Astrocyte of the cerebellum (primary cell): Measurements from ENCODE around the gene GSTM1.
A peak's percentile ranks its signal among the peaks of the same experiment; 100 is the strongest.

Source experiments
- DNase-seq: peaks from one replicate; pipeline ENCODE4 v3.0.0-alpha.2; 2011; ENCODE audit warnings: low read depth
- H3K4me3 ChIP-seq: 2 replicates; pipeline ENCODE4 v1.5.1; 2011; ENCODE audit warnings: mild to moderate bottlenecking, low read depth, low read length, moderate library complexity
- CTCF ChIP-seq: IDR thresholded peaks from 2 replicates; pipeline ENCODE4 v1.5.1; 2012; ENCODE audit warnings: low read length, low read depth, moderate library complexity, mild to moderate bottlenecking; ENCODE audit errors: missing control alignments
- in situ Hi-C: cut with HindIII; loops from 2 replicates; pipeline ENCODE4 v1.10.0; 2017; ENCODE audit warnings: low sequenced_read_pairs

GSTM1 gene

GRCh38 chr1:109642626-109643025 lies 45.0 kb upstream of the GSTM1 start:
- H3K4me3 ChIP-seq: no peak overlapping the region
- in situ Hi-C loops: loop anchor here (10.0 kb wide), 3 partner anchors 108 to 362 kb away; partner anchors contain the start of genes EPS8L3 and GPR61
- no peak for DNase-seq
- no peak for TF ChIP-seq CTCF

GRCh38 chr1:109643385-109644230 lies 44.0 kb upstream of the GSTM1 start:
- in situ Hi-C loops: loop anchor here (10.0 kb wide), 3 partner anchors 109 to 361 kb away; partner anchors contain the start of genes EPS8L3 and GPR61
- no peak overlapping the region for H3K4me3 ChIP-seq
- no peak for DNase-seq
- TF ChIP-seq CTCF: peak; percentile 87

DNA sequence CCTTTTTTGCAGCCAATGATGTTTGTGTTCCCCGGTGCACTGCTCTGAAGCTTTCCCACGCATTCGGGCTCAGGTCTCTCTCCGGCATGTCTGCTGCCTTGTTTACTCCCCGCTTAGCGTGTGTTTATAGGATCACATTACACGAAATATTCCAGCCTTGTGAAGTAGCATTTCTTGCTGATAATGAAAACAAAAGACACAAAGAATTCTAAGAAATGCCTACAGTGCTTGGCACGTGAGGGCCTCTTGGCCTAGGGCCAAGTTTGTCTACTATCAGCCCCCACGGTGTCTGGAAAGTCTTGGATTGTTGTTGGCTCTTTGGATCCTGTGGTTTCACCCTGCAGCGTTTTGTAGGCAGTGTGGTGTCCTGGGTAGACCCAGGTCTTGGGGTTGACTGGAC lies 42.9 kb upstream of the GSTM1 start:
- in situ Hi-C loops: loop anchor here (10.0 kb wide), 3 partner anchors 110 to 360 kb away; partner anchors contain the start of genes EPS8L3 and GPR61
- no peak for TF ChIP-seq CTCF
- DNase-seq: no peak
- no peak overlapping the region for H3K4me3 ChIP-seq

- H3K4me3 ChIP-seq: peak overlapping the region; percentile 19
- TF ChIP-seq CTCF: no peak
- in situ Hi-C loops: loop anchor here (10.0 kb wide), 3 partner anchors 115 to 355 kb away; partner anchors contain the start of genes EPS8L3 and GPR61
- DNase-seq: no peak
These were observed 38.1 kb upstream of the GSTM1 start for GRCh38 chr1:109649491-109649914.

- DNase-seq: no peak
- no peak overlapping the region for H3K4me3 ChIP-seq
- in situ Hi-C loops: loop anchor here (5.0 kb wide), 1 partner anchor 57 kb away; no protein-coding TSS in a partner anchor
- no peak for TF ChIP-seq CTCF
These were observed 37.0 kb upstream of the GSTM1 start for GRCh38 chr1:109650609-109651008.

- no peak for TF ChIP-seq CTCF
- in situ Hi-C loops: loop anchor here (5.0 kb wide), 1 partner anchor 55 kb away; no protein-coding TSS in a partner anchor
- no peak overlapping the region for H3K4me3 ChIP-seq
- DNase-seq: no peak
These were observed 35.2 kb upstream of the GSTM1 start for GRCh38 chr1:109652402-109652801.
